Fibroblast of peridontal ligament (primary cell): ENCODE data around the gene PNPLA8.
"Not testable (repeated sequence)": the region's sequence is repeated elsewhere in the genome, so short reads cannot be mapped to it uniquely, and the experiment has no call there.

Experiments
- DNase-seq: peaks from one replicate; pipeline ENCODE4 v3.0.0-alpha.2; 2010; ENCODE audit errors: extremely low read depth

The PNPLA8 gene, protein sequence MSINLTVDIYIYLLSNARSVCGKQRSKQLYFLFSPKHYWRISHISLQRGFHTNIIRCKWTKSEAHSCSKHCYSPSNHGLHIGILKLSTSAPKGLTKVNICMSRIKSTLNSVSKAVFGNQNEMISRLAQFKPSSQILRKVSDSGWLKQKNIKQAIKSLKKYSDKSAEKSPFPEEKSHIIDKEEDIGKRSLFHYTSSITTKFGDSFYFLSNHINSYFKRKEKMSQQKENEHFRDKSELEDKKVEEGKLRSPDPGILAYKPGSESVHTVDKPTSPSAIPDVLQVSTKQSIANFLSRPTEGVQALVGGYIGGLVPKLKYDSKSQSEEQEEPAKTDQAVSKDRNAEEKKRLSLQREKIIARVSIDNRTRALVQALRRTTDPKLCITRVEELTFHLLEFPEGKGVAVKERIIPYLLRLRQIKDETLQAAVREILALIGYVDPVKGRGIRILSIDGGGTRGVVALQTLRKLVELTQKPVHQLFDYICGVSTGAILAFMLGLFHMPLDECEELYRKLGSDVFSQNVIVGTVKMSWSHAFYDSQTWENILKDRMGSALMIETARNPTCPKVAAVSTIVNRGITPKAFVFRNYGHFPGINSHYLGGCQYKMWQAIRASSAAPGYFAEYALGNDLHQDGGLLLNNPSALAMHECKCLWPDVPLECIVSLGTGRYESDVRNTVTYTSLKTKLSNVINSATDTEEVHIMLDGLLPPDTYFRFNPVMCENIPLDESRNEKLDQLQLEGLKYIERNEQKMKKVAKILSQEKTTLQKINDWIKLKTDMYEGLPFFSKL

DNA sequence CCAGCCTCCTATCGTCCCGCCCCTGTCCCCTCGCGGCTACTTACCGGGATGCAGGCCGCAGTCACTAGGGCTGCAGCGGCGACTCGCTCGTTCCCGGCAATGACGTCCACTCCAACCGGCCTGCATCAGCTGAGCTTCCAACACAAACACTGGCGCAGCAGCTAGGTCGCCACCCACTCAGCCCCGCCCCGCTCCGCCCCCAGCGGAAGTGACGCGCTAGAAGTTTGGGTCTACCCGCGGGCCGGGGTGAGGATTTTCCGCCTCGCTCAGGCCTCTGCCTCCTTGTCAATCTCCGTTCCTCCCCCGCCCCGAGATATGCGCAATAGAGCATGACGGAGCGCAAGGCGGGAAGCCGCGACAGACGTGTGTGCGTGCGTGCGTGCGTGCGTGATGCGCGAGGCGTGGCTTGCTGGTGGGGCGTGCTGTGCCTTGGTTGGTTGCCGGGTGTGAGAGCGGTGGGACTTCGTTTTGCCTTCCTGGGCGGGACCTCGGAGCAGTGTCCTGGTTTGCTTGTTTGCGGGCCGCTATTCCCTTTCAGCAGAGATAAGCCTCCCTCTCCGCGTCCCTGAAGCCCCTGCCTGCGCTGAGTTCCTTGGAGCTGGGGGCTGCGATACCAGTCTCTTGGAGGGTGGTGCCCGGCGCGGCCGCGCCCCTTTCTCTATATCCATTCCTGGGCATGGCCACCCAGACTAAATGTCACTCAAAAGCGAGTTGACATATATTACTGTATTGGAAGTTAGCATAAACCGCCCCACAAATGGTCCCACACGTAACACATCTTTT lies at the start of gene PNPLA8:
TSS of gene PNPLA8 (minus strand) at position 151 of the 783 bp plus-strand sequence. CDS start 10,644 bp downstream, outside the sequence.
- peak; percentile 99 for DNase-seq

DNA sequence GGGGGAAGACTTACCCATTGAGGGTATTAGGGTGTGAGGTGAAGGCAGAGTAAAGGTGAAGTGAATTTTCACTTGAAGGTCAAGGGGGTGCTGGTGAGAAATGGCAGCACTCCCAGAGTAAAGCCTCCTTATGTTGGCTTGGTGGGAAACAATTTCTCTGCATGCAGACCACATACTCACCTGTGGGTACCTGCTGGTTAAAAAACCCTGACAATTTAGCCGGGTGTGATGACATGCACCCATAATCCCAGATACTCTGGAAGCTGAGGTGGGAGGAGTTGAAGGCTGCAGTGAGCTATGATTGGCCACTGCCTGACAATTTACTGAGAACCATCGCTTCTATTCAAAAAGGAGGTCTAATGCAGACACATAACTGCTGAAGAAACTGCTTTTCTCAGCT lies 49.2 kb upstream of the PNPLA8 start:
- DNase-seq = no peak

DNA sequence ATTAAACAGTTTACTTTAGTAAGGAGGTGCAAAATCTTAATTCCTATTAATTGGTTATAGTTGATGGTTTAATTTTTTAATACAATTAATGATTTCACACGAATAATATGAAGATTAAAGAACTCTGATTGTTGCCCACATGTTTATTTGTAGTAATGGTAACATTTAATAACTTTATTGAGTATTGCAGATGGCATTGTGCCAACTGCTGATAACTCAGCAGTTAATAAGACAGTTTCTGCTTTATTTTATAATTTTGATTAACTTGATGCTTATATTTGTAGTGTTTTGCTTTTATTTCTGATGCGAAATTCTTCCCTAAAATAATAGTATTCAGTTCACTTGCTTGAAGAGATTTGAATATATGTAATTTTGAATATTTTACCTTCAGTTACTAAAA lies 46.5 kb upstream of the PNPLA8 start:
- no peak for DNase-seq

DNA sequence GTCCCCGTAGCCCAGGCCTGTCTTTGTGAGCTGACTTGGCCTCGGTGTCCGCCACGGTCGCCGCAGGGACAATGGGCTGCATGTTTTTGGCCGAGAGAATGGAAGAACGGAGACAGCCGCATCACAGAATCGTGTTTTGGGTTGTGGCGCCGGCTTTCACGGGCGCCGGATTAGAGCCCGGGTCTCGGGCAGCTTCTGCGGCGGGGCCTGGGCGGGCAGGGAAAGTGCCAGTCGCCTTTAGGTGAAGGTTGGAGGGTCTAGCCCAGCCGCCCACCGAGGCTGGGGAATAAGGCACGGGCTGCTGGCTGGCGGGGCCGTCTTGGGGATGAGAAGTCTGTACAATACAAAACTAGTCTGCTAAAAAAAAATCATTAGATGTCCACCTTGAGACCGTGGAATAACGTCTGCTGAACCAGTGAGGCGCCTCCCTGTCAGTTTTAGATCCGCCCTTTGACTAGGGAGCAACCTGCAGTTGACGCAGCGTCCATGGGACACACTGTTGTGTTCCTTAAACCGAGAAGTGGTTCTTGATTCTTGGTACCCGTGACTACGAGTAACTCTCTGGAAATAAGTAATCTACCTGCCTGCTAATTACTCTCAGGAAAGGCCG lies 44.3 kb upstream of the PNPLA8 start:
- DNase-seq = peak; percentile 41

DNA sequence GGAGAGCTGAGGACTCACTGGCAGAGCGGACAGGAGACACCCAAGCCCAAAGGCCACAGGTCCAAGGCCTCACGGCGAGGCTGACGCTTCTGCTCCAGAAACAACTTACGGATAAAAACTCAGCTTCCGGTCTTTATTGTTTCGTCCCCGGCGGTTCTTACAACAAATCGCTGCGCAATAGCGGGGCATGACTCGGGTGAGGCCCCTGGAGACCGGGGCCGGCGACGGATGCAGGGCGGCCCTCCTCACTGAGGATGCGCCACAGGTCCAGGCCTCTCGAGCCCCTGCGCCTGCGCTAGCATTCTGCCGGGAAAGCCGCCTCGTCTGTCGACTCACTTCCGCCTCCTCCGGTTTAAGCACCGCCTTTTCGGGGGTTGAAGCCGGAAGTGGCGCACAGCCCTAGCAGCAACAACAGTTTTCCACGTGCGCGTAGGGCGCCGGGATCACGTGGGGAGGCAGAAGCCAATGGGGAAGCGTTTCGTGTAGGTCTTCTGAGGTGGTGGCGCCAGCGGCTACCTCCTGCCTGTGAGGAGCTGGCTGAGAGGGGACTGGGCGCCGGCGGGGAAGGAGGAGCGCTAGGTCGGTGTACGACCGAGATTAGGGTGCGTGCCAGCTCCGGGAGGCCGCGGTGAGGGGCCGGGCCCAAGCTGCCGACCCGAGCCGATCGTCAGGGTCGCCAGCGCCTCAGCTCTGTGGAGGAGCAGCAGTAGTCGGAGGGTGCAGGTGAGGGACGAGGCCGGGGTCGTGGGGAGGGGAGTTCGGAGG lies 43.6 kb upstream of the PNPLA8 start, which contains the start of the genes DNAJB9 and THAP5:
TSS of gene DNAJB9 (plus strand) at position 494 of the 765 bp plus-strand sequence. CDS start 1,853 bp downstream, outside the sequence.
TSS of gene THAP5 (minus strand) at position 326 of the 765 bp plus-strand sequence. CDS start at position 189, 137 bp downstream.
- peak; percentile 99 for DNase-seq

DNA sequence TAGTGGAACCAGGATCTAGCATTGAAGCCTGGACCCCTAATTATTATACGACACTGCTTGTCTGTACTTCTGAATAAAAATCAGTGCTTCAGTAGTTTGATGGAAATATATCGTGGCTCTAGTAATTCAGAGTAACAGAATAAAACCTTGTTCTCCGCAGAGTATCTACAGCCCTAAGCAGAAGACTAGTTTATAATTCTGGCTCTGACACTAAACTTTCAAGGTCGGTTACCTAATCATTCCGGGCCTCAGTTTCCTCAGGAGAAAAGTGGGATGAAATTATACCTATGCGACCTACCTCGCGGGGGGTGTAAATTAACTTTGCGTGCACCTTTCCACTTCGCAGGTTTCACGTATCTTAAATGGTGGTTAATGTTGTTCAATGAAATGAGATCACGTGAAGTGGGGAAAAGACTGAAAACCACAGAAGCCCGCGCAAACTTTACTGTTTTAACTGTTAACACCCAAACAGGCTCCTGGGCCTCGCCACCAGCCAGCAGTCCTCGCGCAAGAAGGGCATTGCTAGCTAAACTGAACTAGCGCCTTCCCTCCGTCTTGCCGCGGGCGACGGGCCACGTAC lies 43.0 kb upstream of the PNPLA8 start:
- DNase-seq = no peak

DNA sequence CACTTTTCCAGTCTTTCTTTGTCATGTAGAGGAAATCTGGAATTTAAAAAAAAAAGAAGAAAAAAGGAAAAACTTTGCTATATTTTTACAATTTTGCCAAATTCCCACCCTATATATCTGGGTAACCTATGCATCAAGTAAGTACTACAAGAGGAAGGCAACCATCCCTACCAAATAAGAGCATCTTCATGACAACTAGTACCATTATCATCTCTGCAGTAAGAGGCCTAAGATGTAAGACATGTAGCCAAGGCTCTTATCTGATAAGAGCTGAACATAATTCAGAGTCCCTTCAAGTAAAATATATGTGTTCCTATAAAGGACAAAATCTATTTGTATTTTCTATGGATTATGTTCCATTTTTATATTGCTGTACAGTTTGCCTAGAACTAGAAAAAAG lies 40.1 kb upstream of the PNPLA8 start:
- no peak for DNase-seq

DNA sequence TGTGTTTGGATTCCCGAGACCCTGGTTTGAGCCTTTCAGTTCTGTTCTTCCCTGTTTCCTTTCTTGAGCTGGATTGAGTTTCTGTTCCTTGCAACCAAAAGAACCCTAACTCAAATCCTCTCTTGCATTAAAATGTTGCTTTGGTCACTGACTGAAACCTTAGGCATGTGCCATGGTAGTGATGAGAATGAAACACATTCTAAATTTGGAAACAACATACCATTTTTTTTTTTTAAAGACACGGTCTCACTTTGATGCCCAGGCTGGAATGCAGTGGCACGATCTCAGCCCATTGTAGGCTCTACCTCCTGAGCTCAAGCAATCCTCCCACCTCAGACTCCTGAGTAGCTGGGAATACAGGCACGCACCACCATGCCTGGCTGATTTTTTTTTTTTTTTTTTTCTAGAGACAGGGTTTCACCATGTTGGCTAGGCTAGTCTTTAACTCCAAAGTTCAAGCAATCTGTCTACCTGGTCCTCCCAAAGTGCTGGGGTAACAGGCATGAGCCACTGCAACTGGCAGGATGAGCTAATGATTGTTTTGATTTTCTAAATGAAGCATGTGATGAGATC lies 35.2 kb upstream of the PNPLA8 start:
- DNase-seq = peak; percentile 31

DNA sequence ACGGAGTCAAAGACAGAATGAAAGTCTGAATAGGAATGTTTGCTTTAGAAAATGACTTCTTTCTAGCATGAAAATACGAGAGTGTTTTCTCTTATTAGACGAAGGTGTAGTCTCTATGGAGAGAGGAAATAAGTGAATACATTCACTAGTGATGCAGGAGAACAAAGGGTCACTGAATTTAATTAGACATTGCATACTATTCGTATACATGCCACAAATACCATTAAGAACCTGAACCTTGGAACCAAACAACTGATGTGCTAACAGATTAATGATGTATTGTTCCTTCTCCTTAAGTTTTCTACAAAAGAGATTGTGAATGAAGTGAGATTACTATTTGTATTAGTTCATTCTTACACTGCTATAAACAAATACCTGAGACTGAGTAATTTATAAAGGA lies 33.3 kb upstream of the PNPLA8 start:
- DNase-seq = no peak

DNA sequence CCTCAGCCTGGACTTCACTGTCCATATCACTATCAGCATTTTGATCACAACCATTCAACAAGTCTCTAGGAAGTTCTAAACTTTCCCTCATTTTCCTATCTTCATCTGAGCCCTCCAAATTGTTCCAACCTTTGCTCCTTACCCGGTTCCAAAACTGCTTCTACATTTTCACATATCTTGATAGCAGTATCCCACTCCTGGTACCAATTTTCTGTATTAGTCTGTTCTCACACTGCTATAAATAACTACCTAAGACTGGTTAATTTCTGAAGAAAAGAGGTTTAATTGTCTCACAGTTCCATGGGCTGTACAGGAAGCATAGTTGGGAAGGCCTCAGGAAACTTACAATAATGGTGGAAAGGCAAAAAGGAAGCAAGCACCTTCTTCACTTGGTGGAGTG lies 31.7 kb upstream of the PNPLA8 start:
- no peak for DNase-seq

DNA sequence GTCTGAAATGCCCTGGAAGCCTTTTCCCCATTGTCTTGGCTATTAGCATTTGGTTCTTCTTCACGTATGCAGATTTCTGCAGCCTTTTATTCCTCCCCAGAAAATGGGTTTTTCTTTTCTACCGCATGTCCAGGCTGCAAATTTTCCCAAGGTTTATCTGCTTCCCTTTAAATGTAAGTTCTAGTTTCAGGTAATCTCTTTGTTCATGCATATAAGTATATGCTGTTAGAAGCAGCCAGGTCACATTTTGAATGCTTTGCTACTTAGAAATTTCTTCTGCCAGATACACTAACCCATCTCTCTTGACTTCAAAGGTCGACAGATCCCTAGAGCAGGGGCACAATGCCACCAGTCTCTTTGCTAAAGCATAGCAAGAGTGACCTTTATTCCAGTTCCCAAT lies 31.3 kb upstream of the PNPLA8 start:
- DNase-seq = no peak

DNA sequence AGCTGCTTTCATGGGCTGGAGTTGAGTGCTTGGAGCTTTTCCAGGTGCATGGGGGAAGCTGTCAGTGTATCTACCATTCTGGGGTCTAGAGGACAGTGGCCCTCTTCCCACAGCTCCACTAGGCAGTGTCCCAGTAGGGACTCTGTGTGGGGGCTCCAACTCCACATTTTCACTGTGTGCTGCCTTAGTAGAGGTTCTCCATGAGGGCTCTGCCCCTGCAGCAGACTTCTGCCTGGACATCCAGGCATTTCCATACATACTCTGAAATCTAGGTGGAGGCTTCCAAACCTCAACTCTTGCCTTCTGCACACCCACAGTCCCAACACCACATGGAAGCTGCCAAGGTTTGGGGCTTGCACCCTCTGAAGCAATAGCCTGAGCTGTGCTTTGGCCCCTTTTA lies 30.7 kb upstream of the PNPLA8 start:
- DNase-seq = not testable (repeated sequence)

DNA sequence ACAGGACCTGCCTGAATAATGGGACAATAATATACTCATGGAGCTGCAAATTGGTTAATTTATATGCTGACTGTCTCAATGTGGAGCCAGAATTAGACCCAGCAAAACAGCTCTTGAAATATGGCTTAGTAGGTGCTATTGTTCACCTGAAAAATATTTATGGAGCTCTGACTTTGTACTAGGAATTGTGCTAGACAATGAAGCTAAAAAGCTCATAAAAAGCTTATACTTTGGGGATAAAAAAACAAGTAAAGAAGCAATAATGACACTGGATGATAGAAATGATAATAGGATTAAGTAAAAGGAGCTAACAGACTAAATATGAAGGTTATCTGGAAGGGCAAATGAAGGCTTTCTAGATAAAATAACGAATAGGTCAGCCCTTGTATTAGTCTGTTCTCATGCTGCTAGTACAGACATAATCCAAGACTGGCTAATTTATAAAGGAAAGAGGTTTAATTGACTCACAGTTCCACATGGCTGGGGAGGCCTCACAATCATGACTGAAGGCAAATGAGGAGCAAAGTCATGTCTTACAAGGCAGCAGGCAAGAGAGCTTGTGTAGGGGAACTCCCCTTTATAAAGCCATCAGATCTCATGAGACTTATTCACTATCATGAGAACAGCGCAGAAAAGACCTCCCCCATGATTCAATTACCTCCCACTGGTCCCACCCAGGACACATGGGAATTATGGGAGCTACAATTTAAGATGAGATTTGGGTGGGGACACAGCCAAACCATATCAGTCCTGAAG lies 22.4 kb upstream of the PNPLA8 start:
- not testable (repeated sequence) for DNase-seq

DNA sequence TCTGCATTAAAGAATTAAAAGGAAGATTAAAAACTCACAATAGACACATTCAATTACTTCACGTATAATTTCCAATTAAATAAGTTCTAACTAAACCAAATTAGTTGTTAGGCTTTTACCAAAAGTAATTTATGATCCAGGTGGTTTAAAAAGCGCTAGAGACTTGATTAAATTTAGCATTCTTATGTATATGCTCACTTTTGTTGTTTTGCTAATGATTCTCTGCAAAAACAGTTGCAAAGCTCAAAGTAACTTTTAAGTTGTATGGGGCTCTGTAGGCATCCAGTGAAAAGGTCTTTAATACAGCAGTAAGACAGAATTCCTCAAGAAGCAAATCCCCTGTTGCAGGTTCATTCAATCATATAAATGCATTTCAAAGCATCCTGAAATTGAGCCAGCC lies 15.5 kb upstream of the PNPLA8 start:
- no peak for DNase-seq

DNA sequence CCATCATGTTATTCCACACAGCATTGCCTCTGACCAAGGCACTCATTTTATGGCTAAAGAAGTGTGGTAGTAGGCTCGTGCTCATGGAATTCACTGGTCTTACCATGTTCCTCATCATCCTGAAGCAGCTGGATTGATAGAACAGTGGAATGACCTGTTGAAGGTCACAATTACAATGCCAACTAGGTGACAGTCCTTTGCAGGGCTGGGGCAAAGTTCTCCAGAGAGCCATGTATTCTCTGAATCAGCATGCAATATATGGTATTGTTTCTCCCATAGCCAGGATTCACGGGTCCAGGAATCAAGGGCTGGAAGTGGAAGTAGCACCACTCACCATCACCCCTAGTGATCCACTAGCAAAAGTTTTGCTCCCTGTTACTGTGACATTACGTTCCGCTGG lies 12.8 kb upstream of the PNPLA8 start:
- DNase-seq = not testable (repeated sequence)

DNA sequence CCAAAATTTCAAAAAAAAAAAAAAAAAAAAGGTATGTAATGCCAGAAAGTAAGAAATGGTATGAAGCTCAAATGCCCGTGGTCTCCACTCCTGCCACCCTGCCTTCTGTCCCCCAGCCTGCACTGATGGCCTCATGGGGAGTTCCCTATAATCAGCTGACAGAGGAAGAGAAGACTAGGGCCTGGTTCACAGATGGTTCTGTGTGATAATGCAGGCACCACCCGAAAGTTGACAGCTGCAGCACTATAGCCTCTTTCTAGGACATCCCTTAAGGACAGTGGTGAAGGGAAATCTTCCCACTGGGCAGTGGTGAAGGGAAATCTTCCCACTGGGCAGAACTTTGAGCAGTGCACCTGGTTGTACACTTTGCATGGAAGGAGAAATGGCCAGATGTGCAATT lies 12.3 kb upstream of the PNPLA8 start:
- DNase-seq = not testable (repeated sequence)

DNA sequence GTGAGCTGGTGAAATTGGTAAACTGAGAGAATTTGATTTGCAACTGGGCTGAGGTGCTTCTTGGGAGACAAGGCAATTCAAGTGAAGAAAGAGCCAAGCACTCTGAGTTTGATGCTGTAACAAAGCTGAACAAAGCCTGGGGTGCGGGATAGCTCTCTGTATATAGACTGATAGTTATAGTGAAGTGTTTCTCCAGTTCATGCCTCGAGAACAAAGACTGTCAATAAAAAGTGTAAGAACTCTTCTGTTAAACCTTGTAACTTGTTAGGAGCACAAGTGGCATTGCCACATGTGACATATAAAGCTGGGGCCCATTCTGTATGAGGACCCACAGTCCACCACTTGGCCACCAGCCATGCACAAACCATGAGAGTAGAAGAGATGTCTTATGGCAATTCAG lies 11.3 kb upstream of the PNPLA8 start:
- no peak for DNase-seq

DNA sequence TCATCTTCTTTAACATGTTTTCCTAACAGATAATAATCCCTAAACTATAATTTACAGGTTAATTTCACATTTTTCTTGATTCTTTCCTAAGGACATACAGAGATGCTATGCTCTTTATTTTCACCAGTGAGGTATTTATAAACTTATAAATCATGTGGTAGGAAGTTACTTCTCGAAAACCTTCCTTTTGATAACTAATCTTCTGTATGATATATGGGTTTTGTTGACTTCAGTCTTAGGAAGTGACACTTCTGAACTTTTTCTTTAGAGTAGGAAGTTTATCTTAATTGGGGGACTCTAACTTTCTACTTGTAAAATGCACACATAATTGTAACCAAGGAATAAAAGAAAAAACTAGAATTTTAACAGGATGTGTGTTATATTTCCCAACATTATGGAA lies 9.8 kb upstream of the PNPLA8 start:
- DNase-seq = no peak

DNA sequence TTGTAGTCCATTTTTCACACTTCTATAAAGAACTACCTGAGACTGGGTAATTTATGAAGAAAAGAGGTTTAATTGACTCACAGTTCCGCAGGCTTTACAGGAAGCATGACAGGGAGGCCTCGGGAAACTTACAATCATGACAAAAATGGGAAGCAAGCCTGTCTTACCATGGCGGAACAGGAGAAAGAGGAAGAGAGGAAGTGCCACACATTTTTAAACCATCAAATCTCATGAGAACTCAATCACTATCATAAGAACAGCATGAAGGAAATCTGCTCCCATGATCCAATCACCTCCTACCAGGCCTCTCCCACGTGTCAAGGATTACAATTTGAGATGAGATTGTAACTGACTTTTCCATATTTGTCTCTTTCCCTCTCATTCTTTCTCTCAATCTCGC lies 9.3 kb upstream of the PNPLA8 start:
- no peak for DNase-seq
